NCI-H1048 (cell line): ENCODE measurements around the gene EIF4G1.
A peak's percentile ranks its signal among the peaks of the same experiment; 100 is the strongest.

ENCODE experiments used
- DNase-seq: peaks from one replicate; lab custom pipeline; 2025; lab: John Stamatoyannopoulos, UW

EIF4G1 gene

GRCh38 chr3:184350618-184351017, 36.2 kb downstream of the EIF4G1 start:
- DNase-seq, result no peak

- DNase-seq, result no peak
Observed at GRCh38 chr3:184351511-184352148, 37.2 kb downstream of the EIF4G1 start.

GRCh38 chr3:184352149-184352785, 37.9 kb downstream of the EIF4G1 start:
- no peak for DNase-seq

GRCh38 chr3:184352897-184353545, 38.6 kb downstream of the EIF4G1 start:
- DNase-seq, result no peak

- no peak for DNase-seq
Observed at GRCh38 chr3:184353546-184353941, 39.1 kb downstream of the EIF4G1 start.

GRCh38 chr3:184354121-184354728, 39.8 kb downstream of the EIF4G1 start:
- no peak for DNase-seq

GRCh38 chr3:184354754-184355153, 40.3 kb downstream of the EIF4G1 start:
- no peak for DNase-seq

- no peak for DNase-seq
Observed at GRCh38 chr3:184355261-184356040, 41.0 kb downstream of the EIF4G1 start.

- DNase-seq, result no peak
Observed at GRCh38 chr3:184357248-184358123, 43.1 kb downstream of the EIF4G1 start.

- no peak for DNase-seq
Observed at GRCh38 chr3:184358124-184358767, 43.8 kb downstream of the EIF4G1 start.

GRCh38 chr3:184358921-184359350, 44.5 kb downstream of the EIF4G1 start:
- DNase-seq, result no peak

- DNase-seq, result no peak
Observed at GRCh38 chr3:184359610-184360009, 45.2 kb downstream of the EIF4G1 start.

GRCh38 chr3:184360070-184360928, 45.9 kb downstream of the EIF4G1 start:
- DNase-seq, result no peak

- DNase-seq, result no peak
Observed at GRCh38 chr3:184360929-184361531, 46.6 kb downstream of the EIF4G1 start.

GRCh38 chr3:184361532-184361931, 47.1 kb downstream of the EIF4G1 start, which contains the start of the genes CLCN2 and POLR2H:
TSS of gene CLCN2 (minus strand) at chr3:184361605. CDS start at chr3:184361479, 126 bp downstream.
TSS of gene POLR2H (plus strand) at chr3:184361710. CDS start at chr3:184363493, 1,783 bp downstream.
- DNase-seq, result peak; percentile 39

GRCh38 chr3:184361932-184362667, 47.7 kb downstream of the EIF4G1 start:
- DNase-seq, result no peak

GRCh38 chr3:184362668-184363546, 48.5 kb downstream of the EIF4G1 start:
- DNase-seq, result peak; percentile 96
